Activated CD8-positive, alpha-beta memory T cell treated with anti-CD3 and anti-CD28 coated beads for 24 hours (primary cell): ENCODE results near the gene MAN1B1.
"Not testable (repeated sequence)": the region's sequence is repeated elsewhere in the genome, so short reads cannot be mapped to it uniquely, and the experiment has no call there.

Experiments
- DNase-seq: peaks from one replicate; pipeline ENCODE4 v3.0.0-alpha.2; 2020

MAN1B1 gene

DNA sequence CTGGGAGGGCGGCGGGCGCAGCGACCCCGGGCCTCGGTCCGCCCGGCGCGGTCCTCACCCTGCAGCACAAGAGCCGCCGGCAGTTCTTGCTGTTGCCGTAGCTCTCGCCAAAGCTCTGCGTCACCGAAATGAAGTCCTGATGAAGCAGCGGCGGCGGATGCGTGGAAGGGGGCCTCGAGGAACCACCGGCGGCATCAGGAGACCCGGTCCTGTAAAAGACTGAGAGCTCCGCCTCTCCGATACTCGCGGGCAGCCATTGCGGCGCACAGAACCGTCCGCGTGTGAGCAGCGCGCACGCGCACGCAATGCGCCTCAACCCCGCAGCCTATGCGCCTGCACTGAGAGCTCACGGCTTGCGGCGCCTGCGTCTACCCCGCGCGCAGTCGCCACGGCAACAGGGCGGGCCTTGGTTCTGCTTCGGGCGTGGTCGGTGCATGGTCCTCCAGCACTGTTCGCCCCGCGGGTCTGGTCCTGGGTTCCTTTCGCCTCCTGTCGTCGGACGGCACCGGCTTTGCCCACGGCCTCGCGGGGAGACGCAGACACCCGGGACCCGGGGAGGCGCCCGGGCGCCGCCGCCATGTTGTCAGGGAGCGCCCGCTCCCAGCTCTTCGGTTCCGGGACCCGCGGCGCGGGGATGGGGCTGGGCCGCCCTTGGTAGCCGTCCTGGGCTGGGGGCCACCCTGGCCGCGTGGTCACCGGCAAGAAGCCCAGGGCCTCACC, 42.8 kb downstream of the MAN1B1 start:
- DNase-seq, result peak; percentile 95

- DNase-seq, result no peak
These were observed 43.5 kb downstream of the MAN1B1 start for GRCh38 chr9:137130176-137130755.

- DNase-seq, result no peak
These were observed 47.4 kb downstream of the MAN1B1 start for GRCh38 chr9:137134191-137134590.

- DNase-seq, result not testable (repeated sequence)
These were observed 48.4 kb downstream of the MAN1B1 start for GRCh38 chr9:137135154-137135553.

- DNase-seq, result no peak
These were observed 49.6 kb downstream of the MAN1B1 start for GRCh38 chr9:137136261-137136880.

DNA sequence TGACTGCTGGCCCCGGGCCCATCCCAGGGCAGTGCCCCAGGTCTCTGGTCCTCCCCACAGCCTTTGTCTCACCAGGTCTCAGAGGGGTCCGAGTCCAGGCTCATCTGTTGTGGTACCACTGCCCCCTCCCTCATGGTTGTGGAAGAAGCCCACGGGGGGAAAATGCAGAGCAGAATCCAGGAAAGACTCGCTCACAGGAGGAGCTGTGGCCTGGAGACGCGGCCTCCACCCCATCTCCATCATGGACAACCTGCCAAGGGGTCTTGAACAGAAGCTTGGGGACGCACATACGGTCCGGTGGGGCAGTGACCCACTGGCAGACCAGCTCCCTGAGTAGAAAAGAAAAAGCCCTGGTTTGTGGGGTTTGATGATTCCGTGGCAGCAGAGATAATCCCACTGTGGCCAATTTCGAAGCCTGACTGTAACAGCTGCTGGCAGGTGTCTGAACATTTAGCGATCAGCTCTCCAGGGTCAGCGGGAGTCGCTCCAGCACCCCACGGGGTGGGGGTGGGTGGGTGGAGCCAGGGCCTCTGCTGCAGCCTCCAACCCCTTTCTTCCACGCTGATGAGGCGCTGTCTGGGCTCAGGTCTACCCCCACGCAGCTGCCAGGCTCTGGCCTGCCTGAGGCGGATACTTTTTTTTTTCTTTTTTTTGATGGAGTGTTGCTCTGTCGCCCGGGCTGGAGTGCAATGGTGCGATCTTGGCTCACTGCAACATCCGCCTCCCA, 50.3 kb downstream of the MAN1B1 start:
- DNase-seq, result no peak

GRCh38 chr9:137138058-137138721, 51.4 kb downstream of the MAN1B1 start:
- DNase-seq, result no peak

- no peak for DNase-seq
These were observed 52.1 kb downstream of the MAN1B1 start, which contains the start of gene GRIN1 for GRCh38 chr9:137138722-137139467. Gene GRIN1, plus strand, starts transcription at chr9:137139154. Its CDS starts 333 bp downstream, at chr9:137139487.

DNA sequence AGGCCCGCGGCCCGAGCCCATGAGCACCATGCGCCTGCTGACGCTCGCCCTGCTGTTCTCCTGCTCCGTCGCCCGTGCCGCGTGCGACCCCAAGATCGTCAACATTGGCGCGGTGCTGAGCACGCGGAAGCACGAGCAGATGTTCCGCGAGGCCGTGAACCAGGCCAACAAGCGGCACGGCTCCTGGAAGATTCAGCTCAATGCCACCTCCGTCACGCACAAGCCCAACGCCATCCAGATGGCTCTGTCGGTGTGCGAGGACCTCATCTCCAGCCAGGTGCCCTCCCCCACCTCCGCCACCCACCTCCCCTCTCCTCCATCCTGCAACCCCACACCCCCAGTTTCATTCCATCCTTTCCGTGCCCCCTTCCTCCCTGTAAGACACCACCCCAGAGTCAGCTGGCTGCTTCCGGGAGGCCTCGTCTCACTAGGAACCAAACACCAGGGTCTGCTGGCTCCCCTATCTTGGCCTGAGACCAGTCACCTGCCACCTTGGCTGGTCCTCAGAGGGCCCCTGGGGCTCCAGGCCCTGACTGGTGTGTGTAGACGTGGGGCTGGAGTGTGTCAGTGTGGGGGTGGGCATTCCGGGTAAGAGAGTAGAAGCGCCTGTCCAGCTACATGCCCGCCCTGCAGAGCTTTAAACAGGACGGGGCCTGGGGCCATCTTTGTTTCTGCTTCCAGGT, 52.8 kb downstream of the MAN1B1 start:
- no peak for DNase-seq

DNA sequence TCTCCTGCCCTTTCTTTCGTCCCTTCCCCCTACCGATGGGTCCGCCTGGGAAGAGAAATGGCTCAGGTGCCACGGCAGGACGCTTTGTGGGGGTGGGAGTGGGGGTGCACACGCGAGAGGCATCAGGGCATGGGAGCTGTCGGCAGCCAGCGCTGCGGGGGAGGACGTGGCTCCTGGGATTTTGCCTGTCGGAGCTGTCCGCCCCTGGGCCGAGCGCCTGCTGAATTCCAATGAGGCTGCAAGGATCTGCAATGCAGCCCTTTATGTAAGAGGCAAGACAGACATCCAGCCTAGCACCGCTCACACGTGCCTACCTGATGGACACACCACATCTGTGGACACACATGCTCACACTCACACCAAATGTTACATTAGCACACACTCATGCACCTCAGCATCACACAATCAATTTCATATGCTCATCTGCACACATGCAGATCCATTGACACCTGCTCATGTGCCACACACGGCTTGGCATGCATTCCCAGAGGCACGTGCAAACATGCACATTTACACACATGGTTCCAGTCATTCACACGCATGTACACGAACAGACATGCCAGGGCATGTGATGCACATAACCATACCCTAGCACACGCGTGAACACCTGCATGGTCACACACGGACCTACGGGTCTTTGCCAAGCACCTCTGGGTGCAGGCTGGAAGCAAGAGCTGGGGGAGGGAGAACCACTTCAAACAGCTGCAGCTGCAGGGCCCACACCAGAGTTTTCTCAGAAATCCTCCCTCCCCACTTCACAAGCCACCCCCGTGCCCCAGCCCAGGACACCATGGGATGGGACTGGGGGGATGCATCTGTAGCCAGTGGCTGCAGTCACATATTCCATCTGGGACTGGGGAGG, 53.6 kb downstream of the MAN1B1 start:
- no peak for DNase-seq

- no peak for DNase-seq
These were observed 54.4 kb downstream of the MAN1B1 start for GRCh38 chr9:137141050-137141810.

GRCh38 chr9:137141976-137142936, 55.5 kb downstream of the MAN1B1 start:
- no peak for DNase-seq

DNA sequence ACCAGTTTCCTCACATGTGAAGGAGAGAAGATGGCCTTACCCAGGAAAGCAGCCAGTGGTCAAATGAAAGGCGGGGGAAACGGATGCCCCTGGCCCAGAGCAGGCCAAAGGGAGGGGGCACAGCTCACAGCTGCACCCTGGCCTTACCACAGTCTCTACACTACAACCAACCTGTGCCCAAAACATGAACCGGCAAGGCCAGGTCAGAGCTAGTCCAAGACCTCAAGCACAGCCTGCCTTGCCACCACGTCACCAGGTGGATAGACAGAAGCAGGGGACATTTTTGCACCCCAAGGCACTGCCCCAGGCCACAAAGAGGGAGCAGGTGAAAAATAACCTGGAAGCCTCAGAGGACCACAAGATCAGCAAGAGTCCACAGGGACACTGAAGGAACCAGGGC, 56.7 kb downstream of the MAN1B1 start:
- DNase-seq, result no peak

DNA sequence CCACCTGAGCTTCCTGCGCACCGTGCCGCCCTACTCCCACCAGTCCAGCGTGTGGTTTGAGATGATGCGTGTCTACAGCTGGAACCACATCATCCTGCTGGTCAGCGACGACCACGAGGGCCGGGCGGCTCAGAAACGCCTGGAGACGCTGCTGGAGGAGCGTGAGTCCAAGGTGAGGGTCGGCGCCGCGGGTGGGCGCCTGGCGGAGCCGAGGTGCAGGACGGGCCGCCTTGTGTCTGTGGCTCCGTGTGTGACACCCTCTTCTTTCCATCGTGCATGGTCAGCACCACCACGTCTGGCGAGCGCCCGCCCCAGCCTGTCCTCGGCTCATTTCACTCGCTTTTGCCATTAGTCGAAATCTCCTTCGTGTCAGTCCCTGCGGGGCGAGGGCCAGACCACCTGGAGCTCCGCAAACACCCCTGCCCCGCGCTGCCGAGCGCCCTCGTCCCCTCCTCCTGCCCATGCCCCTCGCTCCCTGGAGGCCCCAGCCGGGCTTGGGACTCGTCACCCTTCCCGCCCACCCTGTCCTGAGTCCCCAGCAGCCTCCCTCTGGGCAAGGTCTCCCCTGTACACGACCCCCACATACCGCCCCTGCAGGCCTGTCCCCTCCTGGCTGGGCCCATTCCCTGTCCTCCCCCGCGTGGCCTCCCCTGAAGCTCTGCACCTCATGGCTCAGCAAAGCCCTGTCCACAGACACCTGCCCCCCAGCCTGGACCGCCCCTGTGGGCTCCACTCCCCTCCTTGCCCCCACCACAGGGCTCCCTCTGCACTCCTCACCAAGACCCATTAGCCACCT, 59.1 kb downstream of the MAN1B1 start:
- DNase-seq, result no peak

DNA sequence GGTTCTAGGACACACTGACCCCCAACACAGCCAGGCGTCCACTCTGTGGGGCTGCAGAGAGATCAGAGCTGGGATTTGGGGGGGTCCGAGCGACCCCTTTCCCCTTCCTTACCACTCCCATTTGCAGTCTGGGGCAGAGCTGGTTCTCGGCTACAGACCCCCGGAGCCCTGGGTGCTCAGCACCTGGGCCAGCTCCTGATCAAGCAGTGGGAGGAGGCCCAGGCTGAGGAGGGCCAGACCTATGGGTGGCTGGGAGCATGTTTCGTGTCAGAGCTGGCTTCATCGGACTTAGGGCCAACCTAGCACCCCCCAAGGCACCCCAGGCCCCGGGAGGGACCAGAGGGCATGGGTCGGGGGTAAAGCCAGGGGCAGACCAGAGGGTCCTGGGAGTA, 59.7 kb downstream of the MAN1B1 start:
- no peak for DNase-seq

DNA sequence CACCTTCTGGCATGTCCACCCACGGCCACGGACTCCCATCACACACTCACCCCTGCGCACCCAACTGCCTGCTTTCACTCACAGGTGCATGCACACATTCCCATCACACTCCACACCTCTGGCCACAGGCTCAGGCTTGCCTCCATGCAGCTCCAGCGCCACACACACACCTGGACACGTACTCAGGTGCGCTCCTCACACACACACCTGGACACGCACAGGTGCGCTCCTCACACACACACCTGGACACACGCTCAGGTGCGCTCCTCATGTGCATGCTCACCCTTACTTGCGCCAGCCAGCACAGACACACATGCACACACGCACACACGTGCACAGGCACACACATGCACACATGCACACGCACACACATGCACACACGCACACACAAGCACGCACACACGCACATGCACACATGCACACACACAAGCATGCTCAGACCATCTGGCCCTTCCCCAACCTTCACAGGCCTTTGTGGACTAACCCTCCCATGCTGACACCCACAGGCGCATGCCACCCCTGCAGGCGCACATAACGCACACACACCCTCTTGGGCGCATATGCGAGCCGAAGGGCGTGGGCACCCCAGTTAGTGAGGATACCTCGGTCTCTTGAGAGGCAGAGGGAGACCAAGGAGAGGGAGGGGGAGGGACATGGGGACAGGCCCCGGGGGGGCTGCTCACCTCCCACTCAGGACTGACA, 60.5 kb downstream of the MAN1B1 start:
- no peak for DNase-seq

DNA sequence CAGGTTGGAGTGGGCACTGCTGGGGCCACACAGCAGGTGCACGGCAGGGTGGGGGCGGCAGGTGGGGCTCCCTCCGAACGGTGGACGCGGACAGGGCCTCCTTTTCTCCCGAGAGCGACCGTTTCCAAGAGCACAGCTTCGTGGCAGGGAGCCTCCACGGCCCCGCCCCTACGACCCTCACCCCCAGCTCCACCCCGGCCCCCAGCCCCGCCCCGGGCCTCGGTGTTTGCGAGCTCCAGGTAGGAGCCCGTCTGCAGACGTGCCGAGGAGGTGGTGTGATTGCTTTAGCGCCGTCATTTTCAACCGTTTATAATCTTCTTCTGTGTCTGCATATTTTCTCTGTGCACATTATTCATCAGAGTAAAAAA, 61.0 kb downstream of the MAN1B1 start:
- DNase-seq, result no peak
